ENCODE results near the gene GNS.

GRCh38 chr12:64736771-64737170 lies 22.4 kb downstream of the GNS start:
- no peak for TF ChIP-seq CTCF (IDR thresholded peaks at IDR 0.05)
- TF ChIP-seq ZFX (IDR thresholded peaks at IDR 0.05; ENCODE audit: borderline replicate concordance): no peak
